SK-N-MC (cell line): ENCODE results near the gene WDR37.

Experiments
- EZH2 ChIP-seq: fragments of 200-600 bp; sonication (generic); IDR thresholded peaks from one replicate; pipeline ENCODE4 v1.6.1; 2017; ENCODE audit warnings: antibody characterized with exemption
- FOXP2 ChIP-seq: optimal IDR thresholded peaks from 2 replicates; pipeline ENCODE3; 2011; ENCODE audit warnings: mild to moderate bottlenecking, moderate library complexity; ENCODE audit not compliant: insufficient read depth; ENCODE audit errors: extremely low read length, control extremely low read depth
- POLR2AphosphoS5 ChIP-seq: IDR thresholded peaks from 2 replicates; pipeline ENCODE4 v1.6.1; 2012; ENCODE audit warnings: mild to moderate bottlenecking, low read depth, low read length, borderline replicate concordance

- no peak for TF ChIP-seq POLR2AphosphoS5
- no peak for TF ChIP-seq EZH2
- TF ChIP-seq FOXP2, result no peak
These were observed 44.5 kb upstream of the WDR37 start for GRCh38 chr10:1011696-1012095.
